ENCODE measurements around the gene COQ10A. TPM values are rescaled to one million over a fixed set of nuclear protein-coding genes. Genes with fewer than 3 reads are reported as not detected.
"Not testable (repeated sequence)": the region's sequence is repeated elsewhere in the genome, so short reads cannot be mapped to it uniquely, and the experiment has no call there.

The COQ10A gene
- total RNA-seq, 1 experiment from 2014 or later = 8.1 TPM

- DNase-seq (ENCODE audit: low spot score) = no peak
Observed at GRCh38 chr12:56278905-56279304, 12.2 kb downstream of the COQ10A start.

- no peak for DNase-seq (ENCODE audit: low spot score)
Observed at GRCh38 chr12:56280849-56281248, 14.1 kb downstream of the COQ10A start.

GRCh38 chr12:56282030-56282429 is 15.3 kb downstream of the COQ10A start:
- no peak for DNase-seq (ENCODE audit: low spot score)

- no peak for DNase-seq (ENCODE audit: low spot score)
Observed at GRCh38 chr12:56282579-56282978, 15.8 kb downstream of the COQ10A start.

GRCh38 chr12:56284263-56284662 is 17.5 kb downstream of the COQ10A start:
- not testable (repeated sequence) for DNase-seq (ENCODE audit: low spot score)

GRCh38 chr12:56286044-56286830 is 19.5 kb downstream of the COQ10A start:
- no peak for DNase-seq (ENCODE audit: low spot score)

- no peak for DNase-seq (ENCODE audit: low spot score)
Observed at GRCh38 chr12:56288705-56289387, 22.1 kb downstream of the COQ10A start.

- DNase-seq (ENCODE audit: low spot score) = no peak
Observed at GRCh38 chr12:56293795-56294194, 27.1 kb downstream of the COQ10A start.

- no peak for DNase-seq (ENCODE audit: low spot score)
Observed at GRCh38 chr12:56296295-56296694, 29.6 kb downstream of the COQ10A start.

GRCh38 chr12:56297400-56297799 is 30.7 kb downstream of the COQ10A start:
- no peak for DNase-seq (ENCODE audit: low spot score)

- no peak for DNase-seq (ENCODE audit: low spot score)
Observed at GRCh38 chr12:56298828-56299227, 32.1 kb downstream of the COQ10A start.

- no peak for DNase-seq (ENCODE audit: low spot score)
Observed at GRCh38 chr12:56299308-56299852, 32.6 kb downstream of the COQ10A start.

GRCh38 chr12:56299853-56300643 is 33.3 kb downstream of the COQ10A start, which contains the start of gene CS:
Gene CS, minus strand, starts transcription at chr12:56300330. Its CDS starts 129 bp downstream, at chr12:56300201.
- DNase-seq (ENCODE audit: low spot score) = peak; percentile 96

GRCh38 chr12:56300644-56301464 is 34.1 kb downstream of the COQ10A start:
- DNase-seq (ENCODE audit: low spot score) = no peak

GRCh38 chr12:56304276-56304675 is 37.5 kb downstream of the COQ10A start:
- DNase-seq (ENCODE audit: low spot score) = no peak

GRCh38 chr12:56304872-56305590 is 38.3 kb downstream of the COQ10A start:
- no peak for DNase-seq (ENCODE audit: low spot score)

- no peak for DNase-seq (ENCODE audit: low spot score)
Observed at GRCh38 chr12:56307221-56307965, 40.7 kb downstream of the COQ10A start.

GRCh38 chr12:56308714-56309113 is 42.0 kb downstream of the COQ10A start:
- no peak for DNase-seq (ENCODE audit: low spot score)

GRCh38 chr12:56311003-56311402 is 44.3 kb downstream of the COQ10A start:
- DNase-seq (ENCODE audit: low spot score) = no peak

- DNase-seq (ENCODE audit: low spot score) = no peak
Observed at GRCh38 chr12:56315249-56315621, 48.5 kb downstream of the COQ10A start.

Data from H4 (cell line).